GM18951 (cell line): ENCODE data around the gene RND1.
"Not testable (repeated sequence)": the region's sequence is repeated elsewhere in the genome, so short reads cannot be mapped to it uniquely, and the experiment has no call there.

Experiments
- POLR2A ChIP-seq: IDR thresholded peaks from 4 replicates; pipeline ENCODE4 v1.6.1; 2011; ENCODE audit warnings: mild to moderate bottlenecking; ENCODE audit not compliant: insufficient read length, insufficient read depth; ENCODE audit errors: extremely low read depth
- in situ Hi-C: fragments of 300-500 bp; cut with MboI; formaldehyde crosslinking; loops from one replicate; pipeline ENCODE4 v1.12.0; 2022; ENCODE audit warnings: low sequenced_read_pairs, mixed read lengths, inconsistent platforms; ENCODE audit not compliant: unreplicated experiment

The RND1 gene

DNA sequence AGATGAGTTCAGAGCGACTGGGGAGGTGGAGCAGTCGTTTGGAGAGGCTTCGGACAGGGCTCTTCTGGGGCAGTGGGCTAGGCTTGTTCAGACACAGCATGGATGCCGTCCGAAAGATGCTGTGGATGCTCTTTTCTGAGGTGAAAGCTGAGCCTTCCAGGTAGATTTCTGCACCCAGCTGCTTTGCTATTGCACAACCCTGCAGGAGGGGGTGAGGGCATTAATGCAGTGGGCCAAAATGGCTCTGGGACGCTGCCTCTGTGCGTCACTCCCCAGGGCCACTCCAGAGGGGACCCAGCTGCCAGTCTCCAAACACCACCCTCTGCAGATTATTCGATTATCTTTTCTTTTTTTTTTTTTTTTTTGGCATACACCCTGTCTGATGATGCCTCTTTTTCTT, 7.6 kb downstream of the RND1 start:
- in situ Hi-C loops, result no loop called here

GRCh38 chr12:48857278-48857994, 8.2 kb downstream of the RND1 start:
- TF ChIP-seq POLR2A, result no peak
- in situ Hi-C loops, result no loop called here

More for the DNA sequence above, 7.6 kb downstream of the RND1 start:
- no peak for TF ChIP-seq POLR2A

DNA sequence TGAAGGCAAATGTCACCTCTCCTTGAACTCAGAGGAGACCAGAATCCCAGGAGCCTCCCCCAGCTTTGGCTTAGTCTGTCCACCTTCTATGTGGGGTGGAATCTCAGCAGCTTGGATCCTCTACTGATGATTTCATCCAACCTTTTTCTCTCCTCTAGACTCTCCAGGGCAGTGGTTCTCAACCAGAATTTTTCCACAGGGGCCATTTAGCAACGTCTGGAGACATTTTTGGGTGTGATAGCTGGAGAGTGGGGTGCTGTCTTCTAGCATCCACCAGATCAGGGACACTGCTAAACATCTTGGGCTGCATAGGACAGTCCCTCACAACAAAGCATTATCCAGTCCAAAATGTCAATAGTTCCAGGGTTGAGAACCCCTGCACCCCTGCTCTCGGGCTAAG, 9.3 kb downstream of the RND1 start:
- in situ Hi-C loops, result no loop called here

GRCh38 chr12:48854932-48855331, 10.7 kb downstream of the RND1 start:
- in situ Hi-C loops, result not testable (repeated sequence)

More for the DNA sequence above, 9.3 kb downstream of the RND1 start:
- no peak for TF ChIP-seq POLR2A

- in situ Hi-C loops, result no loop called here
- TF ChIP-seq POLR2A, result no peak
Measured at GRCh38 chr12:48854488-48854887, 11.2 kb downstream of the RND1 start.

- no peak for TF ChIP-seq POLR2A
- in situ Hi-C loops, result no loop called here
Measured at GRCh38 chr12:48852734-48853688, 12.7 kb downstream of the RND1 start.

DNA sequence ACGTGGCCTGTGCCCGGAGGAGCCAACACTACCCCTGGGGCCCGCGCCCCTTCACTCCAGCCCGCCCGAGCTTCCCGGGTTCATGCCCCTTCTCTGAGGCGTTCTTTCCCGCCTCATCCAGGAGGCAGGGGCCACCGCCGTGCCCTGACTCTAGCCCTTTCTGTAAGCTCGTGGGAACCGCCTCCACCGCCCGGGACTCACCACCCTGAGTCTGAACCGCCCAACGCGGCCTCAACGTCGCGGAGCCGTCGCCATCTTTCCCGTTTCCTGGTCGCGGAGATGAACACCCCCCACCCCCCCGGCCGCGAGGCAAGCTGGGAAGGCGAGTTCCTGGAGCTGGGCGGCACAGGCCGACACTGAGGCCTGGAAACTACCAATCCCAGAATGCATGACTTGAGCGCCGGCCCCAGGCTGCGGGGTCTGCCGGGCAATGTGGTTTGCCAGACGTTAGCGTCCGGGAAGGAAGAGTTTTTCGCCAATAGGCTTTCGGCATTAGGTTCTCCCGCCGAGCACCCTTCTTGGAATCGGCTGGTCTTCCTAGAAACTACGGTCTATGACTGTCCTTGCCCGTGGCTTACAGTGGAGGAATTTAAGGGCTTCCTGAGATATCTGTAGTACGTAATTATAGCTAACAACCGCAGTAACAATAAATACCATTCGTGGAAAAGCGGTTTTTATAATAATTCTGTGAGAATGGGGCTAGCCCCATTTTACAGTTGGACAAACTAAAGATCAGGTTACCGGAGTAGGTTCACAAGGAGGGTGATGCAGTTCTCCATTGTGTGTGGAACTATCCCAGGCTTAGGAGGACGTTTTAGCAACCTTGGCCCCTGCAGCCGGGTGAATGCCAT, 13.6 kb downstream of the RND1 start, which contains the start of gene DDX23:
Gene DDX23, minus strand, starts transcription at position 281 of the 851 bp plus-strand sequence. CDS start 6,381 bp downstream, outside the sequence.
- TF ChIP-seq POLR2A, result peak; percentile 86
- in situ Hi-C loops, result no loop called here

- in situ Hi-C loops, result not testable (repeated sequence)
Measured at GRCh38 chr12:48842021-48842420, 23.6 kb downstream of the RND1 start.

DNA sequence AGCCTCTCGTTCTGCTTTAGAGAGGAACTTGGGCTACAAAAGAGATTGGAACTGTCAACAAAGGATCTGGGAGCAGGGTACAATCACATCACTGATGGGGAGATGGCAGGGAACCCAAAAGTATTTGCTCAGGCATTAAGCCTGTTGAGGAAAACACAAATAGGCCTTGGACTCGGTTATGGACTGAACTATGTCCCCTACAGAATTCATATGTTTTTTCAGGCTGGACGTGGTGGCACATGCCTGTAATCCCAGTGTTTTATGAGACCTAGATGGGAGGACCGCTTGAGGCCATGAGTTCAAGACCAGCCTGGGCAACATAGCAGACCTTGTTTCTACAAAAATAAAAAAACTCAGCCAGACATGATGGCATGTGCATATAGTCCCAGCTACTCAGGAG, 27.6 kb downstream of the RND1 start:
- in situ Hi-C loops, result no loop called here
- no peak for TF ChIP-seq POLR2A

DNA sequence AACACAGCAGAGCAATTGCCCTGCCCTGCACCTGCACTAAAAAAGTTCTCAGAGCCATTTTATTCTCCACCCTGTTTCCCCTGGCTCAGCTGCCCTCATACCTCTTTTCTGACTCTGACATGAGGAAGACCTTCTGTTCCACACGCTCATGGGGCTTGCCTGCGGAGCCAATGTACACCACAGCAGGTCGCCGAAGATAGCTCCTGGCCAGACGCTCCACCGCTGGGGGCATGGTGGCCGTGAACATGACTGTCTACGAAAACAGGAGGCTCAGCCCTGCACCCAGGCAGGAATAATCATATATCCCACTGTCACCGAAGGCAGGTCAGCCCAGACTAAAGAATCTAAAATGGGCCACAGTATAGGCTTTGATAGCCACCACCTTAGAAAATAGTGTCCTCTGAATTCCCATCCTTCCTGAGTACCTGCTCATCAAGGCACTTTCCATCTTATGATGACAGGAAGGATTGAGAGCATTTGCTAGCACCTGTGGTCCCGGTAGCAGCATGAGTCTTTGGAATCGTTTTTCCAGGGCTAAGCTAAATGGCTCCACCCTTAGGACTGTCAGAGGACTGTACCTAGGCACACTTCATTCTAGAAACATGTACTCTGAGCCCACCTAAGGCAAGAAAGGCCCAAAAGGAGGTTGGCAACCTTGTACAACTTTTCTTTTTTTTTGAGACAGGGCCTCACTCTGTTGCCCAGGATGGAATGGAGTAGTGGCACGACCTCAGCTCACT, 33.2 kb downstream of the RND1 start:
- in situ Hi-C loops, result no loop called here
- TF ChIP-seq POLR2A, result no peak

DNA sequence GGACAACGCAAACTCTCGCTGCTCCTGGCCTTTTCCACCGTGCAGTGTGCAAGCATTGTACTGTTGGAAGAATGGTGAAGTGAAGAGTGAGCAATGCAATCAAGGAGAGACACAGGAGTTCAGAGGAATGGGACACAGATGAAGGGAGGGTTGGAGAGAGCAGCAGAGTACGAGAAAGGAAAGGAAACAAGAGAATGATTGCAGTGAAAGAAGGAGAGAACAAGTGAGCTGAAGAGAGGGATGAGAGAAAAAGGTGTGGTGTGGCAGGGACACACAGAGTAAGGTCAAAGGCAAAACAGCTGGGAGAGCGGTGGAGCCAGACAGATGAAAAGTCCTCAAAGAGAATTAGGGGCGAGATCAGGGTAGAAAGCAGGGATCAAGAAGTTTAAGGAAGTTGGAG, 34.4 kb downstream of the RND1 start:
- in situ Hi-C loops, result no loop called here
- no peak for TF ChIP-seq POLR2A

GRCh38 chr12:48828841-48829575, 36.7 kb downstream of the RND1 start:
- in situ Hi-C loops, result no loop called here
- TF ChIP-seq POLR2A, result no peak
